H1 (cell line): Measurements from ENCODE around the gene MTO1. TPM values are rescaled to one million over a fixed set of nuclear protein-coding genes. Genes with fewer than 3 reads are reported as not detected.

Source experiments
- CTCF ChIA-PET: fragments of 300-600 bp; sonication (Branson Sonifier 250); formaldehyde crosslinking; loops from one replicate; lab custom pipeline; 2021; ENCODE audit not compliant: partially characterized antibody; lab: Charles Lee
- POLR2A ChIA-PET: fragments of 300-600 bp; sonication (Branson Sonifier 250); formaldehyde crosslinking; loops from one replicate; lab custom pipeline; 2021; ENCODE audit warnings: inconsistent platforms; ENCODE audit not compliant: partially characterized antibody; lab: Charles Lee
- DNase-seq, 2 experiments: peaks; one replicate each; pipeline versions ENCODE4 v3.0.0 to v3.0.0-alpha.2; 2010 to 2022; ENCODE audit warnings: low spot score in 2 of 2, low read depth in 1 of 2, mixed read lengths in 1 of 2
- FAIRE-seq: peaks from 2 replicates; lab custom pipeline; 2011; peaks lifted over from hg19 to GRCh38; lab: Jason Lieb, UNC
- H2AFZ ChIP-seq: 2 replicates; pipeline ENCODE4 v1.8.1; 2012; ENCODE audit warnings: low read length, inconsistent platforms
- H2AK5ac ChIP-seq: 2 replicates; pipeline ENCODE4 v1.6.1; 2013; ENCODE audit warnings: low read depth, low read length
- H2BK120ac ChIP-seq: replicated peaks from 2 replicates; pipeline ENCODE3; 2013; ENCODE audit warnings: low read depth, low read length, inconsistent platforms
- H2BK12ac ChIP-seq: 2 replicates; pipeline ENCODE4 v1.6.1; 2013; ENCODE audit warnings: low read depth, low read length
- H2BK15ac ChIP-seq: 2 replicates; pipeline ENCODE4 v1.6.1; 2013; ENCODE audit warnings: low read length
- H2BK20ac ChIP-seq: 2 replicates; pipeline ENCODE4 v1.6.1; 2013; ENCODE audit warnings: low read length
- H2BK5ac ChIP-seq: 2 replicates; pipeline ENCODE4 v1.6.1; 2013; ENCODE audit warnings: low read depth, low read length
- H3K14ac ChIP-seq: 2 replicates; pipeline ENCODE4 v1.6.1; 2013; ENCODE audit warnings: inconsistent platforms; ENCODE audit not compliant: insufficient read length
- H3K18ac ChIP-seq: 2 replicates; pipeline ENCODE4 v1.6.1; 2013; ENCODE audit warnings: low read length; ENCODE audit errors: extremely low read depth
- H3K23ac ChIP-seq: 2 replicates; pipeline ENCODE4 v1.6.1; 2013; ENCODE audit warnings: inconsistent platforms; ENCODE audit not compliant: insufficient read length
- H3K23me2 ChIP-seq: 2 replicates; pipeline ENCODE4 v1.6.1; 2013; ENCODE audit warnings: low read depth, low read length
- H3K27ac ChIP-seq: 2 replicates; pipeline ENCODE4 v1.6.1; 2011; ENCODE audit warnings: low read depth, low read length, inconsistent platforms
- H3K27me3 ChIP-seq, 4 experiments: replicated peaks in 1 of 4; 1 replicate in 1 of 4; 2 replicates in 3 of 4; pipeline versions ENCODE4 v1.6.1 to v1.8.1; 2011 to 2013; ENCODE audit warnings: low read length in 3 of 4, mild to moderate bottlenecking in 3 of 4, inconsistent platforms in 2 of 4, mixed read lengths in 2 of 4, moderate library complexity in 1 of 4; ENCODE audit not compliant: control insufficient read depth in 3 of 4, insufficient read depth in 3 of 4; ENCODE audit errors: extremely low read depth in 1 of 4
- H3K36me3 ChIP-seq, 4 experiments: 2 replicates each; pipeline versions ENCODE4 v1.6.1 to v1.8.1; 2011 to 2013; ENCODE audit warnings: mild to moderate bottlenecking in 4 of 4, low read length in 3 of 4, moderate library complexity in 2 of 4, control low read depth in 1 of 4, inconsistent platforms in 1 of 4; ENCODE audit not compliant: insufficient read depth in 4 of 4, control insufficient read depth in 2 of 4
- H3K4ac ChIP-seq: replicated peaks from 2 replicates; pipeline ENCODE3; 2013; ENCODE audit warnings: low read length, low read depth, mixed read lengths, inconsistent platforms; ENCODE audit not compliant: insufficient read length
- H3K4me1 ChIP-seq, 4 experiments: replicated peaks in 1 of 4; 1 replicate in 1 of 4; 2 replicates in 3 of 4; pipeline versions ENCODE4 v1.6.1 to v1.8.1; 2011 to 2013; ENCODE audit warnings: low read length in 3 of 4, inconsistent platforms in 2 of 4, mixed read lengths in 1 of 4; ENCODE audit not compliant: insufficient read depth in 4 of 4, control insufficient read depth in 3 of 4
- H3K4me2 ChIP-seq, 2 experiments: 2 replicates each; pipeline versions ENCODE4 v1.6.1 to v1.8.1; 2011 to 2013; ENCODE audit warnings: low read depth in 2 of 2, low read length in 2 of 2, control low read depth in 1 of 2, inconsistent platforms in 1 of 2, mild to moderate bottlenecking in 1 of 2; ENCODE audit not compliant: insufficient read depth in 1 of 2
- H3K4me3 ChIP-seq, 4 experiments: fragments of 200-600, 300-600 bp in 1 of 4; sonication (generic), shearing (Covaris generic), sonication (Bioruptor Twin) in 1 of 4; 2 replicates each; pipeline versions ENCODE4 v1.5.1 to v1.8.1; 2011 to 2016; ENCODE audit warnings: low read length in 4 of 4, low read depth in 3 of 4, control low read depth in 2 of 4, inconsistent platforms in 2 of 4, mild to moderate bottlenecking in 2 of 4, mixed read lengths in 1 of 4, moderate library complexity in 1 of 4; ENCODE audit not compliant: insufficient read depth in 2 of 4; ENCODE audit errors: extremely low read depth in 1 of 4
- H3K56ac ChIP-seq: replicated peaks from 2 replicates; pipeline ENCODE3; 2013; ENCODE audit warnings: low read depth, mild to moderate bottlenecking, mixed read lengths, low read length, inconsistent platforms; ENCODE audit not compliant: insufficient read length
- H3K79me1 ChIP-seq: 2 replicates; pipeline ENCODE4 v1.6.1; 2013; ENCODE audit warnings: low read depth, low read length, control low read depth
- H3K79me2 ChIP-seq, 2 experiments: 2 replicates each; pipeline versions ENCODE4 v1.6.1 to v1.8.1; 2012 to 2013; ENCODE audit warnings: low read length in 2 of 2, mild to moderate bottlenecking in 2 of 2, inconsistent platforms in 1 of 2; ENCODE audit not compliant: insufficient read depth in 2 of 2, control insufficient read depth in 1 of 2
- H3K9ac ChIP-seq, 4 experiments: replicated peaks in 1 of 4; 1 replicate in 1 of 4; 2 replicates in 3 of 4; pipeline versions ENCODE4 v1.6.1 to v1.8.1; 2011 to 2013; ENCODE audit warnings: low read depth in 3 of 4, low read length in 3 of 4, control low read depth in 2 of 4, mild to moderate bottlenecking in 2 of 4, moderate library complexity in 2 of 4, inconsistent platforms in 1 of 4; ENCODE audit errors: extremely low read depth in 1 of 4
- H3K9me3 ChIP-seq, 2 experiments: 2 replicates each; pipeline versions ENCODE4 v1.6.1 to v1.8.1; 2012 to 2013; ENCODE audit warnings: mild to moderate bottlenecking in 2 of 2, moderate library complexity in 2 of 2, control low read depth in 1 of 2, inconsistent platforms in 1 of 2, low read depth in 1 of 2, low read length in 1 of 2, mixed read lengths in 1 of 2; ENCODE audit not compliant: insufficient read depth in 2 of 2
- H4K20me1 ChIP-seq, 2 experiments: replicated peaks in 1 of 2; 2 replicates each; pipeline versions ENCODE3 to v1.8.1; 2011 to 2013; ENCODE audit warnings: inconsistent platforms in 2 of 2, low read length in 2 of 2, mild to moderate bottlenecking in 1 of 2; ENCODE audit not compliant: insufficient read depth in 2 of 2, control insufficient read depth in 1 of 2
- H4K5ac ChIP-seq: 2 replicates; pipeline ENCODE4 v1.6.1; 2013; ENCODE audit warnings: low read length, low read depth, mixed read lengths, inconsistent platforms; ENCODE audit not compliant: insufficient read length
- H4K8ac ChIP-seq: 2 replicates; pipeline ENCODE4 v1.8.0; 2013; ENCODE audit warnings: mild to moderate bottlenecking, moderate library complexity, low read length, inconsistent platforms; ENCODE audit not compliant: insufficient read depth; ENCODE audit errors: extremely low read depth
- H4K91ac ChIP-seq: replicated peaks from 2 replicates; pipeline ENCODE3; 2013; ENCODE audit warnings: low read length, mixed read lengths, inconsistent platforms; ENCODE audit not compliant: insufficient read length
- CHD2 ChIP-seq: IDR thresholded peaks from 2 replicates; pipeline ENCODE4 v1.6.1; 2012; ENCODE audit warnings: low read length, improper control_type of control experiment
- CTBP2 ChIP-seq: IDR thresholded peaks from 2 replicates; pipeline ENCODE4 v1.7.0; 2011; ENCODE audit warnings: borderline replicate concordance, mild to moderate bottlenecking, moderate library complexity, mixed read lengths, low read length; ENCODE audit not compliant: insufficient read depth, insufficient read length
- GABPA ChIP-seq: IDR thresholded peaks from 2 replicates; pipeline ENCODE4 v1.6.1; 2011; ENCODE audit warnings: mild to moderate bottlenecking, low read length, moderate library complexity, borderline replicate concordance; ENCODE audit not compliant: insufficient read depth
- GTF2F1 ChIP-seq: IDR thresholded peaks from 2 replicates; pipeline ENCODE4 v1.6.1; 2012; ENCODE audit warnings: low read depth, low read length, improper control_type of control experiment, borderline replicate concordance
- KDM4A ChIP-seq: IDR thresholded peaks from one replicate; pipeline ENCODE4 v1.7.1; 2012; ENCODE audit warnings: low read depth, mild to moderate bottlenecking, moderate library complexity, low read length, inconsistent platforms; ENCODE audit not compliant: severe bottlenecking
- SIRT6 ChIP-seq: IDR thresholded peaks from one replicate; pipeline ENCODE4 v1.7.1; 2012; ENCODE audit warnings: low read length, inconsistent platforms
- WGBS, 2 experiments: shearing (Covaris generic) in 1 of 2; methylation state at CpG; one replicate each; pipeline versions ENCODE4 v1.1.6 to v1.1.7; 2013 to 2015; ENCODE audit warnings: low lambda C conversion rate in 2 of 2, mixed read lengths in 2 of 2, inconsistent platforms in 1 of 2, low coverage in 1 of 2, missing lambda C conversion rate in 1 of 2; ENCODE audit not compliant: insufficient replicate concordance in 2 of 2, insufficient coverage in 1 of 2, insufficient read length in 1 of 2; ENCODE audit errors: extremely low coverage in 1 of 2, missing lambda C conversion rate in 1 of 2; 5-methylcytosine and 5-hydroxymethylcytosine counted together
- polyA plus RNA-seq, 7 experiments: library from polyadenylated mRNA; depleted of rRNA in 3 of 7; stranded (reverse) in 5 of 7; unstranded in 2 of 7; fragments of >200 nt in 5 of 7; fragments of 200-250 nt in 2 of 7; gene quantifications; 1 replicate in 5 of 7; 2 replicates in 1 of 7; 4 replicates in 1 of 7; pipeline versions ENCODE4 v1.2.1 to v1.2.3, GENCODE V29; 2011 to 2013; ENCODE audit warnings: missing spikeins in 2 of 7, mixed read lengths in 2 of 7
- total RNA-seq: library from RNA; stranded (reverse); fragmentation: NEBNext Ultra II Directional; extraction: Animal tissue kit (Norgen Biotek cat#: 25700); gene quantifications from 2 replicates; pipeline ENCODE4 v1.2.1, GENCODE V29; 2021

Gene MTO1
- total and polyA plus RNA-seq, 2 of the 8 experiments (the other 6 are each of a cell fraction or from before 2014, with no cell fraction given): 20.9 to 31.6 TPM

DNA sequence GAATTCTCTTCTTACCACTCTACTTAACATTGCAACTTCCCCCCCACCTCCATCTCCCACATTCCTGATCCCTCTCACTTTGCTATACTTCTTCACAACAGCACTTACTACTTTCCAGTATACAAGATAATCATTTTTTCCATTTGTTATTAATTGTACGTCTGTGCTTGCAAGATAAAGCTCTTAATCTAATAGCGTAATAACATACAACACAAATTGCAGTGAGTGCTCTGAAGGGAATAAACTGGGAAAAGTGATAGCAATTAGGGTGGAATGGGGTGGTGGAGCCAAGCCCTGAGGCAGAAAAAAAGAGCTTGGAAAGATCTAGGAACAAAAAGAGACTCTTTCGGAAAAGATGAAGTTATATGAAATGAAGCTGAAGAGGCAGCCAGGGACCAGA, 18.0 kb upstream of the MTO1 start:
- Histone ChIP-seq H2BK5ac (no peak overlapping the region), H3K23me2 (peaks cover 2% of the 10 kb centered on the region; the same call in 1 of the 2 replicates), H3K56ac (no peak overlapping the region), H2BK20ac (no peak overlapping the region), H4K5ac (no peak overlapping the region), H3K23ac (no peak overlapping the region), H3K9me3 (no peaks in the 10 kb centered on the region), H3K36me3 (peaks cover 0 to 6% (median 0%) of the 10 kb centered on the region in 4 experiments; a peak in 2 of 8 replicates), H2AK5ac (no peak overlapping the region), H3K27ac (no peak overlapping the region), H3K79me1 (no peaks in the 10 kb centered on the region), H2BK15ac (no peak overlapping the region), H3K9ac (no peak overlapping the region)
- DNase-seq: no peak
- TF ChIP-seq CTBP2 (no peak), SIRT6 (no peak), CHD2 (no peak), KDM4A (no peak), GABPA (no peak), GTF2F1 (no peak)
- TF ChIP-seq, all 59 proteins: peak for 0
- Histone ChIP-seq H3K4me2 (no peak overlapping the region), H2BK12ac (no peak overlapping the region), H2BK120ac (no peak overlapping the region), H4K20me1 (no peaks in the 10 kb centered on the region), H3K14ac (no peak overlapping the region), H2AFZ (no peak overlapping the region), H3K4ac (no peak overlapping the region), H3K4me1 (no peaks in the 10 kb centered on the region), H4K8ac (no peak overlapping the region), H3K79me2 (no peaks in the 10 kb centered on the region), H4K91ac (no peak overlapping the region), H3K27me3 (no peaks in the 10 kb centered on the region), H3K18ac (no peak overlapping the region), H3K4me3 (no peak overlapping the region)
- no peak for FAIRE-seq
- ChIA-PET POLR2A (interaction anchor here (0.6 to 1.7 kb wide), 5 partner anchors 9 to 200 kb away, joined by 3 to 6 read pairs (median 4); partner anchors contain the start of genes CGAS and MTO1), CTCF (interaction anchor here (1.1 kb wide), 1 partner anchor 66 kb away, joined by 3 read pairs; no protein-coding TSS in a partner anchor)
- 86% methylated on average over 3 of the region's 3 CpGs; no CpG with 5 or more reads in 1 of the 2 experiments for WGBS, 2 experiments
